ENCODE data around the gene SERPINC1. TPM values are rescaled to one million over a fixed set of nuclear protein-coding genes. Genes with fewer than 3 reads are reported as not detected.

SERPINC1 gene
- total RNA-seq, 1 experiment from 2014 or later = 0.22 TPM

GRCh38 chr1:173871500-173871899 lies 45.6 kb downstream of the SERPINC1 start:
- Histone ChIP-seq H3K27me3 (no peaks in the 10 kb centered on the region), H3K27ac (no peak overlapping the region), H3K36me3 (peaks cover 12% of the 10 kb centered on the region), H3K4me3 (no peak overlapping the region), H3K9me3 (replicated peaks) (no peaks in the 10 kb centered on the region), H3K4me1 (peaks cover 9% of the 10 kb centered on the region; the same call in 1 of the 2 replicates)
- no peak for DNase-seq

GRCh38 chr1:173871091-173871490 lies 46.0 kb downstream of the SERPINC1 start:
- H3K4me1 ChIP-seq = peaks cover 10% of the 10 kb centered on the region; the same call in 1 of the 2 replicates
- H3K27ac ChIP-seq = no peak overlapping the region
- peaks cover 16% of the 10 kb centered on the region for H3K36me3 ChIP-seq
- H3K9me3 ChIP-seq (replicated peaks) = no peaks in the 10 kb centered on the region
- no peak overlapping the region for H3K4me3 ChIP-seq
- no peaks in the 10 kb centered on the region for H3K27me3 ChIP-seq
- no peak for DNase-seq

- peak overlapping the region; percentile 35; the same call in 1 of the 2 replicates for H3K27ac ChIP-seq
- H3K9me3 ChIP-seq (replicated peaks) = no peaks in the 10 kb centered on the region
- H3K36me3 ChIP-seq = peaks cover 22% of the 10 kb centered on the region
- H3K4me3 ChIP-seq = no peak overlapping the region
- peaks cover 15% of the 10 kb centered on the region for H3K4me1 ChIP-seq
- DNase-seq = peak; percentile 56 to 76
- H3K27me3 ChIP-seq = no peaks in the 10 kb centered on the region
Observed at GRCh38 chr1:173870252-173871075, 46.7 kb downstream of the SERPINC1 start.

- peaks cover 37% of the 10 kb centered on the region for H3K36me3 ChIP-seq
Observed at GRCh38 chr1:173869021-173869359, 48.1 kb downstream of the SERPINC1 start.

GRCh38 chr1:173868266-173869020 lies 48.7 kb downstream of the SERPINC1 start, which contains the start of gene ZBTB37:
Gene ZBTB37 (plus strand): TSS chr1:173868380. CDS start chr1:173870226, 1,846 bp downstream.
- peaks cover 42% of the 10 kb centered on the region for H3K36me3 ChIP-seq
- peak within 1 kb of the TSS; percentile 87 for H3K4me3 ChIP-seq
- peak; percentile 86 to 88 for DNase-seq
- H3K27ac ChIP-seq = peak within 1 kb of the TSS; percentile 84
- H3K9me3 ChIP-seq (replicated peaks) = no peaks in the 10 kb centered on the region
- H3K4me1 ChIP-seq = peaks cover 25% of the 10 kb centered on the region
- H3K27me3 ChIP-seq = no peaks in the 10 kb centered on the region

More at GRCh38 chr1:173869021-173869359, 48.1 kb downstream of the SERPINC1 start:
- DNase-seq = no peak
- no peaks in the 10 kb centered on the region for H3K9me3 ChIP-seq (replicated peaks)
- H3K4me1 ChIP-seq = peaks cover 24% of the 10 kb centered on the region
- no peaks in the 10 kb centered on the region for H3K27me3 ChIP-seq
- peak overlapping the region; percentile 87 for H3K4me3 ChIP-seq
- H3K27ac ChIP-seq = peak overlapping the region; percentile 84

- no peaks in the 10 kb centered on the region for H3K27me3 ChIP-seq
- H3K4me3 ChIP-seq = peak within 1 kb of the TSS; percentile 87
- peaks cover 25% of the 10 kb centered on the region for H3K4me1 ChIP-seq
- DNase-seq = peak; percentile 99 to 100
- H3K27ac ChIP-seq = peak within 1 kb of the TSS; percentile 84
- peaks cover 49% of the 10 kb centered on the region for H3K36me3 ChIP-seq
- no peaks in the 10 kb centered on the region for H3K9me3 ChIP-seq (replicated peaks)
Observed at GRCh38 chr1:173867753-173868265, 49.3 kb downstream of the SERPINC1 start, which contains the start of gene GAS5. Gene GAS5 (minus strand): TSS chr1:173867989.

GRCh38 chr1:173867141-173867752 lies 49.9 kb downstream of the SERPINC1 start:
- Histone ChIP-seq H3K27me3 (no peaks in the 10 kb centered on the region), H3K27ac (peak overlapping the region; percentile 84), H3K36me3 (peaks cover 54% of the 10 kb centered on the region), H3K4me3 (peak overlapping the region; percentile 87), H3K4me1 (peaks cover 25% of the 10 kb centered on the region), H3K9me3 (replicated peaks) (no peaks in the 10 kb centered on the region)
- peak in 1 of 2 experiments; percentile 12 for DNase-seq

- Histone ChIP-seq H3K4me1 (peaks cover 25% of the 10 kb centered on the region), H3K27me3 (no peaks in the 10 kb centered on the region), H3K27ac (peak overlapping the region; percentile 84), H3K36me3 (peaks cover 55% of the 10 kb centered on the region), H3K9me3 (replicated peaks) (no peaks in the 10 kb centered on the region), H3K4me3 (peak overlapping the region; percentile 87)
- DNase-seq = no peak
Observed at GRCh38 chr1:173866413-173867115, 50.6 kb downstream of the SERPINC1 start.

- H3K4me3 ChIP-seq = peak overlapping the region; percentile 87
- no peaks in the 10 kb centered on the region for H3K27me3 ChIP-seq
- peaks cover 55% of the 10 kb centered on the region for H3K36me3 ChIP-seq
- H3K4me1 ChIP-seq = peaks cover 19% of the 10 kb centered on the region
- no peak for DNase-seq
- H3K9me3 ChIP-seq (replicated peaks) = no peaks in the 10 kb centered on the region
- H3K27ac ChIP-seq = peak overlapping the region; percentile 84; the same call in 1 of the 2 replicates
Observed at GRCh38 chr1:173865468-173866164, 51.5 kb downstream of the SERPINC1 start.

- Histone ChIP-seq H3K4me1 (peaks cover 15% of the 10 kb centered on the region), H3K27ac (no peak overlapping the region), H3K36me3 (peaks cover 62% of the 10 kb centered on the region), H3K4me3 (peak overlapping the region; percentile 87), H3K9me3 (replicated peaks) (no peaks in the 10 kb centered on the region), H3K27me3 (no peaks in the 10 kb centered on the region)
- DNase-seq = no peak
Observed at GRCh38 chr1:173864179-173864867, 52.8 kb downstream of the SERPINC1 start.

GRCh38 chr1:173863224-173864161 lies 53.6 kb downstream of the SERPINC1 start:
- Histone ChIP-seq H3K4me3 (no peak overlapping the region; the same call in 1 of the 2 replicates), H3K36me3 (peaks cover 67% of the 10 kb centered on the region), H3K9me3 (replicated peaks) (no peaks in the 10 kb centered on the region), H3K27me3 (no peaks in the 10 kb centered on the region), H3K27ac (no peak overlapping the region), H3K4me1 (peaks cover 15% of the 10 kb centered on the region)
- no peak for DNase-seq

- Histone ChIP-seq H3K36me3 (peaks cover 71% of the 10 kb centered on the region), H3K9me3 (replicated peaks) (no peaks in the 10 kb centered on the region), H3K27me3 (no peaks in the 10 kb centered on the region), H3K4me1 (peaks cover 15% of the 10 kb centered on the region), H3K4me3 (no peak overlapping the region), H3K27ac (no peak overlapping the region)
- DNase-seq = no peak
Observed at GRCh38 chr1:173862769-173863223, 54.3 kb downstream of the SERPINC1 start.

Measured in SJCRH30 (cell line).